GM18858 (cell line): ENCODE measurements around the gene CALML3.

Experiments used
- ATAC-seq: cut with Tn5 transposase; IDR thresholded peaks from one replicate; pipeline ENCODE4 v1.9.1; 2021; ENCODE audit not compliant: unreplicated experiment

CALML3 gene

DNA sequence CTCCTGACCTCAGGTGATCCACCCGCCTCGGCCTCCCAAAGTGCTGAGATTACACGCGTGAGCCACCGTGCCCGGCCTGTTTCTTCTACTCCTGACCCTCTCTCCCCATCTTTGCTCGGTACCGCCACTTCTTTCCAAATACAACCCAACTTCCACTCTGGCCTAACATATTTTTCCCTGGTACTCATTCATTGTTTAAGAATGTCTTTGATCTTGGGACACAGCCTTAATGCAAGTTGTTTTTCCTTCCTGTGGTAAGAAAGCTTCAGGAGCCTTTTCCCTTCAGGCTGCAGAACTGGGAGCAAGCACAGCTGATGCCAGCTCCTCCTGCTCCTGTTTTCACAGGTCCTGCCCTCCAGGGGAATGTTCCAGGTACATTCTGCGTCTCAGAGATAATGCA, 13.7 kb downstream of the CALML3 start:
- ATAC-seq: no peak

GRCh38 chr10:5538892-5539651, 14.3 kb downstream of the CALML3 start:
- ATAC-seq: no peak

DNA sequence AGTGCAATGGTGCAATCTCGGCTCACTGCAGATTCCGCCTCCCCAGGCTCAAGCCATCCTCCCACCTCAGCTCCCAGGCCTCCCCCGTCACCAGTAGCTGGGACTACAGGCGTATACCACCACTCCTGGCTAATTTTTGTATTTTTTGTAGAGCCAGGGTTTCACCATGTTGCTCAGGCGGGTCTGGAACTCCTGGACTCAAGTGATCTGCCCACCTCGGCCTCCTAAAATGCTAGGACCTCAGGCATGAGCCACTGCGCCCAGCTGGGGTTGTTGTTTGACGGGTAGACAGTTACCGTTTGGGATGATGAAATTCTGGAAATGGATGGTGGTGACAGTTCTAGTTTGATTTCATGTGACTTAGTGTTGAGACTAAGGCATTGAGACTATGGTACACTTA, 15.3 kb downstream of the CALML3 start:
- ATAC-seq: no peak

- no peak for ATAC-seq
Measured at GRCh38 chr10:5540891-5541290, 16.1 kb downstream of the CALML3 start.

- no peak for ATAC-seq
Measured at GRCh38 chr10:5542100-5542499, 17.3 kb downstream of the CALML3 start.

GRCh38 chr10:5543623-5544022, 18.9 kb downstream of the CALML3 start:
- ATAC-seq: no peak

- ATAC-seq: no peak
Measured at GRCh38 chr10:5544216-5544805, 19.6 kb downstream of the CALML3 start.

DNA sequence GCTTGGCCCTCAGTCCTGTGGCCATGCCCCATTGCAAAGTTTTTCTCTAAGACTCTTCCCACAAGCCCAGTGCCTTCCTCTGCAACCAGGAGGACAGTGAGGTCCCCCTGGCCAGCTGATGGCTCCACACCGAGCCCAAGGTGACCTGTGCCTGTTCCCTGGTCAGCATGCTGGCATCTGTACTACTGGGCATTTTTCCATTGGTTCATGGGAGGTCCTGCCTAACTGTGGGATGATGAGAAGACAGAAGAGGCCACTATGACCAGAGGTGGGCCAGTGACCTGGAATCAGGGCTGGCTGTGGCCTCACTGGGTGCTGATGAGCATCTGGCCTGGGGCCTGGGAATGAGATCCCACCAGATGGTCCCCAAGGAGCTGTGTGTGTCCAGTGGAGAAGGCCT, 20.2 kb downstream of the CALML3 start:
- ATAC-seq: no peak

DNA sequence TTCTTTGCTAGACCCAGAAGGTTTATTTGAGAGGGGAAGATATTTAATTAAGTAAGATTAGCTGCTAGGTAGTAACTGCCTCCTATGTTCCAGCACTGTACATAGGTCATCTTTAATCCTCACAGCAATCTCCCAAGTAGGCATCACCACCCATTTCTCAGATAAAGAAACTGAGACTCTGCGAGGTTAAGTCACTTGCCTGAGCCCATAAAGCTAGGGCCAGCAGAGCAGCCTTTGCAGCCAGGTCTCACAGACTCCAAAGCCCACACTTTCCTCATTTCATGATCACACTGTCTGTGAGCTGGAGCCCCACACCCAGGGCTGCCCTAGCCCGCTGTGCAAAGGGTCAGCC, 20.6 kb downstream of the CALML3 start:
- no peak for ATAC-seq

GRCh38 chr10:5545778-5546710, 21.3 kb downstream of the CALML3 start:
- ATAC-seq: no peak

DNA sequence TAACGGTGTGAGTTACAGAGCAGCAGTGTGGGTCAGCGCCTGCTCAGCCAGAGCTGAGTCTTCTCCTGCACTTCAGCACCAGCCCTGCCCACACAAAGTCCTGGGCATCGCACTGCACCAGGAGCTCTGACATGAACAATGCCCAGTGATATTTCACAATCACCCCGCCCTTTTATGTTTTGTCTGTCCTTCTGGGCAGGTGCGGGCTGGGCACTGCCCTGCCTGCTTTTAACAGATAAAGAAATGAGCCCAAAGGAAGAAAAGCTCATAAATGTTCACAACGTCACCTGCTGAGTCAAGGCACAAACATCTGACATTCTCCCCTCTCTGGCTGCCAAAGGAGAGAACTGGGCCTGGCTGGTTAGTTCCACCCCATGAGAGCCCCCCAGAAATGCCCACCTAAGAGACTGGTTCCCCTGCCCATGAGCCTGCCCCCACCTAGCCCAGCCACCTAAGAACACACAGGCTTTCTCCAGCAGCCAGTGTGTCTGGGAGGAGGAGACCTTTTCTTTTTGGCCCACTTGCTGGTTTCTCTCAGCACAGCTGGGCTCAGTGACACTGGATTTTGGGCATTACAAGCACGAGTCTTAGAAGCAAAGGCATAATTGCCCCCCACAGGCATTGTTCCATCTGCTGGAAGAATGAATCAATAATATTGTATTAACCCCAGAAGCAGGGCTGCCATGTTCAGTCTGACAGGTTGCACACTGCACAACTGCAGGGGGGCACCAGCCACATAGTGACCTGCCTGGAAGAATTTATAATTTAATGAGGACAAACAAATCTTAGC, 22.3 kb downstream of the CALML3 start:
- no peak for ATAC-seq

- ATAC-seq: no peak
Measured at GRCh38 chr10:5547681-5547930, 22.8 kb downstream of the CALML3 start.

- no peak for ATAC-seq
Measured at GRCh38 chr10:5547931-5548660, 23.3 kb downstream of the CALML3 start.

GRCh38 chr10:5549462-5550249, 24.9 kb downstream of the CALML3 start:
- no peak for ATAC-seq

DNA sequence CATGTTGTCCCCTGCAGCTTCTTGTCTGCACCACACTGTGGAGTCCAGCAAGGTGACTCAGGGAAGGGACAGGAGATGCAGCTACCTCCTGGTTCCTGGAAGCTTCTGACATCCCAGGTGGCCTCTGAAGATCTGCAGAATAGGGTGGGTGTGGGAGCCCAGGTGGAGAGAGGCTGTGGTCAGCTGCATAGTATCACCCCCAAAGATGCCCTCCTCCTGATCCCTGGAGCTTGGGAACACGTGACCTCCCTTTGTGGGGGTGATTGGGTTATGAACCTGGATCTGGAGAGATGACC, 25.4 kb downstream of the CALML3 start:
- no peak for ATAC-seq

DNA sequence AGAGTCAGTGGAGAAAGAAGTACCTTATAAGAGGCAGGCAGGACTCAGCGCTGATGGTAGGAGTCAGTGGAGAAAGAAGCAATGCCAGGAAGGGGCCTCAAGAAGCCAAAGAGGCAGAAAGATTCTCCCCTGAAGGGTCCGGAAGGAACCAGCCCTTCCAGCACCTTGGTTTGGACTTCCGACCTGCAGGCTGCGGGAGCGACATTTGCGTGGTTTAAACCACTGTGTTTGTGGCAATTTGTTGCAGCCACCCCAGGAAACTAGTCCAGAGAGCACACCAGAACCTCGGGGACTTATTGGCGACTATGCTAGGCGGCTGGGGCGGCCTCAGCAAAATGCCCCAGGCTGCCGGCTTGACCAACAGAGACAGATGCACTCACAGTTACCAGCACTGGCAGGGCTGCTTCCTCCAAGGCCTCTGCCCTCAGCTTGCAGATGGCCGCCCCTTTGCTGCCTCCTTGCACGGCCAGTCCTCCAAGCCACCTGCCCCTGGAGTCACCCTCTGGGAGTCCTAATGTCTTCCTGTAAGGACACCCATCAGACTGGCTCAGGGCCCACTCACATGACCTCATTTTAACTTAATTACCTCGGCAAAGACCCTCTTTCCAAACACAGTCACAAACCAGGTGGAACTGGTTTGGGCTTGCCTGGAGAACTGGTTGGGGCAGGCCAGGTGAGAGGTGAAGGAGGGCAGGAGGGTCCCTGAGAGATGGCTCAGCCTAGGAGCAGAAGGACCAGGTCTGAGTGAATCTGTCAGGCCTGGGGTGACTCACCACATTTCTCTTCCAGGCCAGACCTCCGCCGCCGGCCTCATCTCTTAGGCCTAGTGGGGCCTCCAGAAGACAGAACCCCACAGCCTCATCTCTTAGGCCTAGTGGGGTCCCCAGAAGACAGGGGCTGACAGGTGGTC, 26.1 kb downstream of the CALML3 start:
- no peak for ATAC-seq

DNA sequence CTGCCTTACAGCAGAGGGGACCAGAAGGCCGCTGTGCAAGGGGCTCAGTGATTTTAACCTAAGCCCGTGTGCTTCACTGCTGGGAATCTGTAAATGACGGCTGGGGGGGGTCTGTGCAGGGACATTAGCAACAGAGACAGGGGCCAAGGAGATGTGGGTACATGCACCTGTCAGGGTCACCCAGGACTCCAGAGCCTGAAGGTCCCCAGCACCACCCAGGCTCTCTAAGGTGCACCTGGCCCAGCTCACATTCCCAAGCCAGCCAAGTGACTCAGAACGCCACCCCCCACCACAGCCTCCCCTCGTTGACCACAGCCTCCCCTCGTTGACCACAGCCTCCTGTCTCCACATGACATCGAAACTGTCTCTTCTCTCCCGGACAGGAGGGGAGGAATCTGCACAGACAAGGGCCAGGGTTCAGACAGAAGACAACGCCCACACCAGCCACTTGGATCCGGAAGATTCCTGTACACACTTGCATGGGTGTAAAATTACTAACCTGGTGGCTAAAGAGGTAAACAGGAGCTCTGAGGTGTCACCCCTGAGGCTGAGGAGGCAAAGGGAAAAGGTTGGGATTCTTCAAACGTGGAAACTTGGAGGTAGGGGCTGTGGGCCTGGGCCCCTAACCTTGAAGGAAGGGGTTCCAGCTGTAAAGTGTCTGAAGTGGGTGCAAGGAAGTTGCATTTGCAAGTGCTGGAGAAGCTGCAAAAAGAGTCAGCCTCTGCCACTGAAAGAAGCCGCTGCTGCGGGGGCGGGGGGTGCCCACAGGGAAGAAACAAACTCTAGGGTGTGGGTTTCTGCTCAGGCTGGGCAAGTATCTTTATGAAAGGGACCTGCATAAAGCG, 27.0 kb downstream of the CALML3 start:
- no peak for ATAC-seq
